Activated CD4-positive, alpha-beta T cell treated with anti-CD3 and anti-CD28 coated beads for 36 hours (primary cell): ENCODE results near the gene NAT8L. TPM values are rescaled to one million over a fixed set of nuclear protein-coding genes. Genes with fewer than 3 reads are reported as not detected.

Experiments
- ATAC-seq: fragments of 200-7000 bp; cut with Tn5 transposase; one replicate; pipeline ENCODE4 v1.10.0; 2021; ENCODE audit warnings: mild to moderate bottlenecking, moderate library complexity
- CTCF ChIA-PET: fragments of 350-600 bp; sonication (Branson Sonifier 250); formaldehyde crosslinking; loops from one replicate; lab custom pipeline; 2021; ENCODE audit warnings: antibody characterized with exemption; lab: Charles Lee
- POLR2A ChIA-PET: fragments of 350-600 bp; sonication (Branson Sonifier 250); formaldehyde crosslinking; loops from one replicate; lab custom pipeline; 2021; ENCODE audit warnings: antibody characterized with exemption, inconsistent platforms; lab: Charles Lee
- DNase-seq: peaks from one replicate; pipeline ENCODE4 v3.0.0-alpha.2; 2020
- H3K27ac Mint-ChIP-seq: one replicate; pipeline ENCODE4 v1.8.0; 2021; ENCODE audit warnings: mixed read lengths
- H3K27me3 Mint-ChIP-seq: one replicate; pipeline ENCODE4 v1.8.0; 2021; ENCODE audit warnings: mixed read lengths
- H3K36me3 Mint-ChIP-seq: one replicate; pipeline ENCODE4 v1.8.0; 2021; ENCODE audit warnings: low read depth, mixed read lengths
- H3K4me1 Mint-ChIP-seq: one replicate; pipeline ENCODE4 v1.8.0; 2021; ENCODE audit warnings: mixed read lengths
- H3K4me3 Mint-ChIP-seq: one replicate; pipeline ENCODE4 v1.8.0; 2021; ENCODE audit warnings: mild to moderate bottlenecking, moderate library complexity, mixed read lengths
- H3K9me3 Mint-ChIP-seq: one replicate; pipeline ENCODE4 v1.8.0; 2021; ENCODE audit warnings: low read depth, mixed read lengths
- intact Hi-C, 2 experiments: fragments of 100-400 bp; cut with DNase I in 1 of 2; cut with micrococcal nuclease in 1 of 2; formaldehyde crosslinking; loops; one replicate each; pipeline versions ENCODE4 v1.14.2 to v1.15.1; 2022 to 2024; cut with DNase I, micrococcal nuclease
- total RNA-seq, 2 experiments: library from RNA; stranded (reverse); gene quantifications; one replicate each; pipeline ENCODE4 v1.2.3, GENCODE V29; 2021

The NAT8L gene
- total RNA-seq, 2 experiments from 2014 or later: 0.39 to 0.55 TPM

GRCh38 chr4:2046031-2046961, 12.8 kb upstream of the NAT8L start:
- ATAC-seq: no peak
- ChIA-PET POLR2A (no interaction called here), CTCF (interaction anchor here (0.6 to 1.0 kb wide), 2 partner anchors 9 to 1156 kb away, joined by 3 read pairs; no protein-coding TSS in a partner anchor)
- Mint-ChIP-seq H3K27ac (no peak overlapping the region), H3K36me3 (no peaks in the 10 kb centered on the region), H3K9me3 (no peaks in the 10 kb centered on the region), H3K4me1 (no peaks in the 10 kb centered on the region), H3K27me3 (peaks cover 12% of the 10 kb centered on the region), H3K4me3 (no peak overlapping the region)
- intact Hi-C loops: no loop called here
- no peak for DNase-seq

GRCh38 chr4:2047031-2047660, 12.0 kb upstream of the NAT8L start:
- ATAC-seq (no peak), DNase-seq (no peak)
- intact Hi-C loops: no loop called here
- Mint-ChIP-seq H3K9me3 (no peaks in the 10 kb centered on the region), H3K36me3 (no peaks in the 10 kb centered on the region), H3K4me1 (no peaks in the 10 kb centered on the region), H3K4me3 (no peak overlapping the region), H3K27ac (no peak overlapping the region), H3K27me3 (peaks cover 13% of the 10 kb centered on the region)
- ChIA-PET POLR2A (no interaction called here), CTCF (interaction anchor here (0.6 kb wide), 1 partner anchor 1155 kb away, joined by 3 read pairs; no protein-coding TSS in a partner anchor)

- DNase-seq (no peak), ATAC-seq (no peak)
- ChIA-PET POLR2A (no interaction called here), CTCF (no interaction called here)
- Mint-ChIP-seq H3K27me3 (peaks cover 16% of the 10 kb centered on the region), H3K4me1 (no peaks in the 10 kb centered on the region), H3K9me3 (no peaks in the 10 kb centered on the region), H3K4me3 (no peak overlapping the region), H3K27ac (no peak overlapping the region), H3K36me3 (no peaks in the 10 kb centered on the region)
- intact Hi-C loops: no loop called here
Measured at GRCh38 chr4:2047781-2048581, 11.1 kb upstream of the NAT8L start.

- no peaks in the 10 kb centered on the region for H3K36me3 Mint-ChIP-seq
- H3K4me1 Mint-ChIP-seq: no peaks in the 10 kb centered on the region
- ChIA-PET POLR2A (no interaction called here), CTCF (no interaction called here)
- intact Hi-C loops: no loop called here
- H3K27ac Mint-ChIP-seq: no peak overlapping the region
- no peak overlapping the region for H3K4me3 Mint-ChIP-seq
- no peak for ATAC-seq
- no peak for DNase-seq
- H3K9me3 Mint-ChIP-seq: no peaks in the 10 kb centered on the region
- H3K27me3 Mint-ChIP-seq: peaks cover 17% of the 10 kb centered on the region
Measured at GRCh38 chr4:2048831-2049230, 10.3 kb upstream of the NAT8L start.

GRCh38 chr4:2049381-2049780, 9.7 kb upstream of the NAT8L start:
- no peak for ATAC-seq
- DNase-seq: no peak
- intact Hi-C loops: no loop called here
- Mint-ChIP-seq H3K27me3 (peaks cover 21% of the 10 kb centered on the region), H3K36me3 (no peaks in the 10 kb centered on the region), H3K4me1 (no peaks in the 10 kb centered on the region), H3K4me3 (no peak overlapping the region), H3K27ac (no peak overlapping the region), H3K9me3 (no peaks in the 10 kb centered on the region)
- POLR2A ChIA-PET: no interaction called here
- CTCF ChIA-PET: interaction anchor here (0.7 kb wide), 1 partner anchor 35 kb away, joined by 3 read pairs; no protein-coding TSS in a partner anchor

- Mint-ChIP-seq H3K36me3 (no peaks in the 10 kb centered on the region), H3K4me1 (no peaks in the 10 kb centered on the region), H3K9me3 (no peaks in the 10 kb centered on the region), H3K27ac (no peak overlapping the region), H3K27me3 (peaks cover 21% of the 10 kb centered on the region), H3K4me3 (no peak overlapping the region)
- intact Hi-C loops: no loop called here
- ATAC-seq (no peak), DNase-seq (no peak)
- ChIA-PET CTCF (interaction anchor here (0.7 to 1.3 kb wide), 2 partner anchors 20 to 36 kb away, joined by 3 to 5 read pairs; no protein-coding TSS in a partner anchor), POLR2A (interaction anchor here (0.6 kb wide), 1 partner anchor 392 kb away, joined by 4 read pairs; no protein-coding TSS in a partner anchor)
Measured at GRCh38 chr4:2049811-2050210, 9.3 kb upstream of the NAT8L start.

- no peak overlapping the region for H3K4me3 Mint-ChIP-seq
- no peak overlapping the region for H3K27ac Mint-ChIP-seq
- CTCF ChIA-PET: interaction anchor here (0.7 to 1.3 kb wide), 3 partner anchors 21 to 257 kb away, joined by 3 to 5 read pairs (median 3); no protein-coding TSS in a partner anchor
- intact Hi-C loops: no loop called here
- DNase-seq (no peak), ATAC-seq (no peak)
- no peaks in the 10 kb centered on the region for H3K9me3 Mint-ChIP-seq
- POLR2A ChIA-PET: no interaction called here
- no peaks in the 10 kb centered on the region for H3K4me1 Mint-ChIP-seq
- peaks cover 25% of the 10 kb centered on the region for H3K27me3 Mint-ChIP-seq
- H3K36me3 Mint-ChIP-seq: no peaks in the 10 kb centered on the region
Measured at GRCh38 chr4:2051086-2051485, 8.0 kb upstream of the NAT8L start.

- POLR2A ChIA-PET: no interaction called here
- DNase-seq (no peak), ATAC-seq (no peak)
- Mint-ChIP-seq H3K4me1 (peaks cover 2% of the 10 kb centered on the region), H3K4me3 (no peak overlapping the region), H3K36me3 (no peaks in the 10 kb centered on the region), H3K9me3 (no peaks in the 10 kb centered on the region), H3K27ac (no peak overlapping the region), H3K27me3 (peaks cover 36% of the 10 kb centered on the region)
- CTCF ChIA-PET: no interaction called here
- intact Hi-C loops: no loop called here
Measured at GRCh38 chr4:2054217-2054616, 4.9 kb upstream of the NAT8L start.

- Mint-ChIP-seq H3K36me3 (no peaks in the 10 kb centered on the region), H3K4me1 (peaks cover 2% of the 10 kb centered on the region), H3K27me3 (peaks cover 28% of the 10 kb centered on the region), H3K9me3 (no peaks in the 10 kb centered on the region), H3K27ac (no peak overlapping the region), H3K4me3 (peak overlapping the region; percentile 37)
- ChIA-PET CTCF (no interaction called here), POLR2A (no interaction called here)
- DNase-seq (no peak), ATAC-seq (no peak)
- intact Hi-C loops: loop anchor here (2.0 kb wide), 1 partner anchor 15 kb away; no protein-coding TSS in a partner anchor
Measured at GRCh38 chr4:2057382-2058065, 1.6 kb upstream of the NAT8L start.

- H3K4me1 Mint-ChIP-seq: peaks cover 2% of the 10 kb centered on the region
- POLR2A ChIA-PET: no interaction called here
- ATAC-seq: peak; percentile 47
Measured at GRCh38 chr4:2058264-2059045, 672 bp upstream of the NAT8L start.

More at GRCh38 chr4:2058264-2059045, 672 bp upstream of the NAT8L start:
- Mint-ChIP-seq H3K27ac (no peak overlapping the region), H3K4me3 (no peak overlapping the region), H3K36me3 (no peaks in the 10 kb centered on the region), H3K27me3 (peaks cover 26% of the 10 kb centered on the region), H3K9me3 (no peaks in the 10 kb centered on the region)
- peak; percentile 35 for DNase-seq
- intact Hi-C loops: loop anchor here (2.0 kb wide), 1 partner anchor 16 kb away; no protein-coding TSS in a partner anchor
- CTCF ChIA-PET: no interaction called here
